Hepatocyte (in vitro differentiated cells): Measurements from ENCODE around the gene SCN1B. TPM values are rescaled to one million over a fixed set of nuclear protein-coding genes. Genes with fewer than 3 reads are reported as not detected.

Source experiments
- DNase-seq: peaks from one replicate; pipeline ENCODE4 v3.0.0-alpha.2; 2016; ENCODE audit warnings: low spot score
- H2AFZ ChIP-seq: fragments of 200-600 bp; sonication (generic); 2 replicates; pipeline ENCODE4 v1.6.0; 2016; ENCODE audit warnings: antibody characterized with exemption, mild to moderate bottlenecking
- H3K27ac ChIP-seq: fragments of 200-600 bp; sonication (generic); 2 replicates; pipeline ENCODE4 v1.5.1; 2016; ENCODE audit warnings: mild to moderate bottlenecking
- H3K27me3 ChIP-seq: fragments of 200-600 bp; sonication (generic); 2 replicates; pipeline ENCODE4 v1.6.1; 2016
- H3K36me3 ChIP-seq: fragments of 200-600 bp; sonication (generic); replicated peaks from 2 replicates; pipeline ENCODE4 v1.5.1; 2016; ENCODE audit warnings: low read depth; ENCODE audit not compliant: insufficient read depth
- H3K4me1 ChIP-seq: fragments of 200-600 bp; sonication (generic); 2 replicates; pipeline ENCODE4 v1.5.1; 2016; ENCODE audit warnings: mild to moderate bottlenecking, moderate library complexity; ENCODE audit not compliant: insufficient read depth
- H3K4me2 ChIP-seq: fragments of 200-600 bp; sonication (generic); 2 replicates; pipeline ENCODE4 v1.6.0; 2016
- H3K4me3 ChIP-seq: fragments of 200-600 bp; sonication (generic); 2 replicates; pipeline ENCODE4 v1.5.1; 2016; ENCODE audit warnings: mild to moderate bottlenecking
- H3K79me2 ChIP-seq: fragments of 200-600 bp; sonication (generic); 2 replicates; pipeline ENCODE4 v1.6.0; 2017; ENCODE audit warnings: mild to moderate bottlenecking
- H3K9me2 ChIP-seq: fragments of 200-600 bp; sonication (generic); replicated peaks from 2 replicates; pipeline ENCODE4 v1.6.0; 2017; ENCODE audit warnings: mild to moderate bottlenecking; ENCODE audit not compliant: insufficient read depth
- H3K9me3 ChIP-seq: fragments of 200-600 bp; sonication (generic); 2 replicates; pipeline ENCODE4 v1.5.1; 2016; ENCODE audit warnings: low read depth, mild to moderate bottlenecking
- H4K20me1 ChIP-seq: fragments of 200-600 bp; sonication (generic); 2 replicates; pipeline ENCODE4 v1.6.0; 2016; ENCODE audit warnings: mild to moderate bottlenecking; ENCODE audit not compliant: insufficient read depth, poor library complexity, severe bottlenecking
- CTCF ChIP-seq: fragments of 200-600 bp; sonication (generic); IDR thresholded peaks from 2 replicates; pipeline ENCODE4 v1.5.1; 2016; ENCODE audit warnings: antibody characterized with exemption, mild to moderate bottlenecking; ENCODE audit not compliant: poor library complexity
- EZH2 ChIP-seq: fragments of 200-600 bp; sonication (generic); IDR thresholded peaks from 2 replicates; pipeline ENCODE4 v1.6.1; 2016; ENCODE audit warnings: antibody characterized with exemption, mild to moderate bottlenecking, borderline replicate concordance
- EZH2phosphoT487 ChIP-seq: fragments of 200-600 bp; sonication (generic); IDR thresholded peaks from one replicate; pipeline ENCODE4 v1.6.1; 2018; ENCODE audit warnings: antibody characterized with exemption, mild to moderate bottlenecking, low read depth, moderate library complexity; ENCODE audit not compliant: unreplicated experiment, severe bottlenecking
- WGBS: methylation state at CpG from one replicate; pipeline ENCODE4 v1.1.6; 2016; ENCODE audit warnings: low lambda C conversion rate; ENCODE audit errors: missing lambda C conversion rate; 5-methylcytosine and 5-hydroxymethylcytosine counted together
- polyA plus RNA-seq: library from polyadenylated mRNA; unstranded; fragments of >200 nt; fragmentation: Nextera tagmentation; extraction: Ambion mirVana; gene quantifications from 2 replicates; pipeline ENCODE4 v1.2.1, GENCODE V29; 2016
- total RNA-seq: library from RNA; depleted of rRNA; stranded (reverse); fragments of >200 nt; gene quantifications from 2 replicates; pipeline ENCODE4 v1.2.3, GENCODE V29; 2014

Gene SCN1B
- total and polyA plus RNA-seq, 2 experiments from 2014 or later = 0.60 to 3.1 TPM

GRCh38 chr19:35017507-35017906, 12.8 kb upstream of the SCN1B start:
- Histone ChIP-seq H3K4me3 (no peak overlapping the region), H3K4me1 (no peaks in the 10 kb centered on the region), H3K27me3 (no peaks in the 10 kb centered on the region), H2AFZ (no peak overlapping the region), H3K9me2 (no peaks in the 10 kb centered on the region), H3K9me3 (no peaks in the 10 kb centered on the region), H3K27ac (no peak overlapping the region), H4K20me1 (no peaks in the 10 kb centered on the region), H3K4me2 (no peak overlapping the region), H3K79me2 (no peaks in the 10 kb centered on the region), H3K36me3 (no peaks in the 10 kb centered on the region)
- DNase-seq = no peak
- TF ChIP-seq EZH2 = no peak
- TF ChIP-seq EZH2phosphoT487 = no peak
- TF ChIP-seq CTCF = no peak
- WGBS = 100% methylated on average over 2 of the region's 3 CpGs

GRCh38 chr19:35018379-35018778, 11.9 kb upstream of the SCN1B start:
- Histone ChIP-seq H3K4me1 (no peaks in the 10 kb centered on the region), H3K4me2 (no peak overlapping the region), H3K27ac (no peak overlapping the region), H3K36me3 (no peaks in the 10 kb centered on the region), H3K4me3 (no peak overlapping the region), H4K20me1 (no peaks in the 10 kb centered on the region), H3K9me3 (no peaks in the 10 kb centered on the region), H2AFZ (no peak overlapping the region), H3K79me2 (no peaks in the 10 kb centered on the region), H3K9me2 (no peaks in the 10 kb centered on the region), H3K27me3 (no peaks in the 10 kb centered on the region)
- no peak for DNase-seq
- TF ChIP-seq CTCF = no peak
- TF ChIP-seq EZH2 = no peak
- TF ChIP-seq EZH2phosphoT487 = no peak
- WGBS = 92% methylated on average over 4 of the region's 4 CpGs

GRCh38 chr19:35019144-35019543, 11.1 kb upstream of the SCN1B start:
- Histone ChIP-seq H3K9me3 (no peaks in the 10 kb centered on the region), H3K4me3 (no peak overlapping the region), H3K9me2 (no peaks in the 10 kb centered on the region), H3K27me3 (no peaks in the 10 kb centered on the region), H3K36me3 (no peaks in the 10 kb centered on the region), H3K4me2 (no peak overlapping the region), H2AFZ (no peak overlapping the region), H3K27ac (no peak overlapping the region), H4K20me1 (no peaks in the 10 kb centered on the region), H3K79me2 (no peaks in the 10 kb centered on the region), H3K4me1 (no peaks in the 10 kb centered on the region)
- WGBS = 94% methylated on average over 16 of the region's 22 CpGs
- no peak for DNase-seq
- TF ChIP-seq CTCF = no peak
- no peak for TF ChIP-seq EZH2phosphoT487
- TF ChIP-seq EZH2 = no peak

GRCh38 chr19:35021016-35021415, 9.3 kb upstream of the SCN1B start:
- 96% methylated on average over 9 of the region's 10 CpGs for WGBS
- DNase-seq = no peak
- no peaks in the 10 kb centered on the region for H3K79me2 ChIP-seq
- no peaks in the 10 kb centered on the region for H3K9me2 ChIP-seq
- H3K4me2 ChIP-seq = no peak overlapping the region
- H3K4me1 ChIP-seq = no peaks in the 10 kb centered on the region
- no peaks in the 10 kb centered on the region for H4K20me1 ChIP-seq
- no peak overlapping the region for H3K4me3 ChIP-seq
- TF ChIP-seq EZH2 = no peak
- TF ChIP-seq EZH2phosphoT487 = no peak
- TF ChIP-seq CTCF = no peak
- H2AFZ ChIP-seq = no peak overlapping the region
- no peak overlapping the region for H3K27ac ChIP-seq
- H3K36me3 ChIP-seq = no peaks in the 10 kb centered on the region
- no peaks in the 10 kb centered on the region for H3K9me3 ChIP-seq
- H3K27me3 ChIP-seq = no peaks in the 10 kb centered on the region
